GM12874 (cell line): ENCODE measurements around the gene KIFC1.

Source experiments
- CTCF ChIP-seq: IDR thresholded peaks from 2 replicates; pipeline ENCODE4 v1.5.1; 2011; ENCODE audit warnings: low read depth, mild to moderate bottlenecking, control low read depth, low read length, moderate library complexity; ENCODE audit not compliant: insufficient read depth

KIFC1 gene

GRCh38 chr6:33372526-33373123 lies 19.0 kb upstream of the KIFC1 start:
- TF ChIP-seq CTCF, result no peak

- no peak for TF ChIP-seq CTCF
These were observed 17.4 kb upstream of the KIFC1 start for GRCh38 chr6:33373960-33374910.

GRCh38 chr6:33375143-33375671 lies 16.4 kb upstream of the KIFC1 start:
- no peak for TF ChIP-seq CTCF

GRCh38 chr6:33377171-33377570 lies 14.5 kb upstream of the KIFC1 start:
- TF ChIP-seq CTCF, result no peak

GRCh38 chr6:33380272-33380981 lies 11.2 kb upstream of the KIFC1 start:
- no peak for TF ChIP-seq CTCF

- no peak for TF ChIP-seq CTCF
These were observed 8.0 kb upstream of the KIFC1 start for GRCh38 chr6:33383427-33384185.
